K562 (cell line): ENCODE measurements around the gene SMPDL3B. TPM values are rescaled to one million over a fixed set of nuclear protein-coding genes. Genes with fewer than 3 reads are reported as not detected.
A peak's percentile ranks its signal among the peaks of the same experiment; 100 is the strongest.

Source experiments
- ATAC-seq: fragments of 200-7000 bp; cut with Tn5 transposase; 3 replicates; pipeline ENCODE4 v1.9.1; 2020; ENCODE audit warnings: moderate library complexity
- BruUV-seq: library from RNA; stranded (reverse); fragments of 400-500 nt; replicated peaks from 2 replicates; lab custom pipeline; 2021; lab: Mats Ljungman, UMichigan
- CTCF ChIA-PET: fragments of 300-600 bp; formaldehyde crosslinking; extraction: SDS; loops from one replicate; lab custom pipeline; 2021; ENCODE audit warnings: low intra/inter-chr PET ratio; lab: Yijun Ruan, JAX
- POLR2A ChIA-PET: fragments of 300-600, 350-650 bp; sonication (Branson Sonifier 250); formaldehyde crosslinking; extraction: SDS; loops from one replicate; lab custom pipeline; 2021; ENCODE audit warnings: antibody characterized with exemption, inconsistent platforms; lab: Yijun Ruan, JAX
- DNase-seq, 4 experiments: peaks; one replicate each; pipeline versions ENCODE4 v3.0.0 to v3.0.0-alpha.2; 2011 to 2018; ENCODE audit warnings: low spot score in 3 of 4, mixed read lengths in 3 of 4; ENCODE audit errors: extremely low read depth in 1 of 4
- FAIRE-seq: peaks from 2 replicates; lab custom pipeline; 2011; peaks lifted over from hg19 to GRCh38; lab: Jason Lieb, UNC
- H2AFZ ChIP-seq: 2 replicates; pipeline ENCODE4 v1.6.0; 2011; ENCODE audit warnings: low read depth, low read length, control low read depth, inconsistent platforms
- H3K27ac ChIP-seq: fragments of 200-600 bp; 3 replicates; pipeline ENCODE4 v1.8.0; 2011; ENCODE audit warnings: low read depth, mild to moderate bottlenecking, control low read depth, inconsistent platforms, low read length, moderate library complexity, mixed read lengths; ENCODE audit errors: extremely low read depth
- H3K27me3 ChIP-seq, 2 experiments: fragments of 300-600 bp in 1 of 2; 2 replicates in 1 of 2; 3 replicates in 1 of 2; pipeline versions ENCODE4 v1.6.0 to v1.8.0; 2011; ENCODE audit warnings: inconsistent platforms in 2 of 2, low read length in 2 of 2, mild to moderate bottlenecking in 1 of 2, mixed read lengths in 1 of 2, moderate library complexity in 1 of 2; ENCODE audit not compliant: control insufficient read depth in 2 of 2, insufficient read depth in 2 of 2
- H3K36me3 ChIP-seq: fragments of 300-600 bp; 3 replicates; pipeline ENCODE4 v1.8.0; 2011; ENCODE audit warnings: mild to moderate bottlenecking, low read length, inconsistent platforms; ENCODE audit not compliant: control insufficient read depth, insufficient read depth
- H3K4me1 ChIP-seq, 2 experiments: fragments of 200-600 bp in 1 of 2; replicated peaks in 1 of 2; 2 replicates in 1 of 2; 3 replicates in 1 of 2; pipeline versions ENCODE4 v1.5.1 to v1.8.0; 2011; ENCODE audit warnings: inconsistent platforms in 2 of 2, low read length in 2 of 2, mild to moderate bottlenecking in 1 of 2, mixed read lengths in 1 of 2, moderate library complexity in 1 of 2; ENCODE audit not compliant: control insufficient read depth in 2 of 2, insufficient read depth in 2 of 2
- H3K4me2 ChIP-seq: 2 replicates; pipeline ENCODE4 v1.6.1; 2011; ENCODE audit warnings: low read length, control low read depth, inconsistent platforms, mixed read lengths; ENCODE audit not compliant: insufficient read depth
- H3K4me3 ChIP-seq: fragments of 200-600 bp; sonication (generic), shearing (Covaris generic); 2 replicates; pipeline ENCODE4 v1.5.1; 2016; ENCODE audit warnings: control low read depth, inconsistent platforms
- H3K79me2 ChIP-seq: fragments of 200-600 bp; 3 replicates; pipeline ENCODE4 v1.8.0; 2011; ENCODE audit warnings: low read length, inconsistent platforms; ENCODE audit not compliant: control insufficient read depth, insufficient read depth
- H3K9ac ChIP-seq, 2 experiments: 2 replicates each; pipeline versions ENCODE4 v1.6.0 to v1.6.1; 2011; ENCODE audit warnings: low read depth in 2 of 2, low read length in 2 of 2, control low read depth in 1 of 2, inconsistent platforms in 1 of 2, mild to moderate bottlenecking in 1 of 2, mixed read lengths in 1 of 2; ENCODE audit not compliant: insufficient read depth in 1 of 2
- H3K9me1 ChIP-seq: one replicate; pipeline ENCODE4 v1.6.0; 2011; ENCODE audit warnings: inconsistent platforms, mild to moderate bottlenecking, low read length, moderate library complexity; ENCODE audit not compliant: control insufficient read depth, insufficient read depth
- H3K9me3 ChIP-seq: replicated peaks from 2 replicates; pipeline ENCODE4 v1.5.1; 2011; ENCODE audit warnings: low read depth, low read length, inconsistent platforms; ENCODE audit not compliant: control insufficient read depth, insufficient read depth
- H4K20me1 ChIP-seq: replicated peaks from 2 replicates; pipeline ENCODE4 v1.6.1; 2011; ENCODE audit warnings: low read length, inconsistent platforms, mixed read lengths; ENCODE audit not compliant: control insufficient read depth, insufficient read depth
- BCOR ChIP-seq: fragments of 450-650 bp; IDR thresholded peaks from 2 replicates; pipeline ENCODE4 v1.6.1; 2016
- CTCF ChIP-seq, 3 experiments: IDR thresholded peaks in 2 of 3; conservative IDR thresholded peaks in 1 of 3; 2 replicates each; pipeline ENCODE4 v1.5.1; 2011 to 2012; ENCODE audit warnings: low read length in 3 of 3, mild to moderate bottlenecking in 3 of 3, control low read depth in 2 of 3, improper control_type of control experiment in 1 of 3, inconsistent platforms in 1 of 3, low read depth in 1 of 3, mixed read lengths in 1 of 3, moderate library complexity in 1 of 3; ENCODE audit not compliant: insufficient read depth in 2 of 3
- CTCFL ChIP-seq: IDR thresholded peaks from 2 replicates; pipeline ENCODE4 v1.6.1; 2011; ENCODE audit warnings: borderline replicate concordance, low read depth, mild to moderate bottlenecking, moderate library complexity, low read length; ENCODE audit not compliant: insufficient read depth, poor library complexity, severe bottlenecking
- NR2C2 ChIP-seq, 2 experiments: fragments of 200-800 bp in 1 of 2; sonication (Bioruptor generic) in 1 of 2; sonication (generic) in 1 of 2; formaldehyde crosslinking in 1 of 2; IDR thresholded peaks; 2 replicates each; pipeline versions ENCODE4 v1.6.1 to v1.8.0; 2016 to 2022; ENCODE audit warnings: mild to moderate bottlenecking in 1 of 2, missing compliant biosample characterization in 1 of 2, missing genetic modification characterization in 1 of 2, missing genetic modification reagents in 1 of 2
- RAD21 ChIP-seq, 2 experiments: fragments of 250-450 bp in 1 of 2; fragments of 450-650 bp in 1 of 2; sonication (Bioruptor Pico) in 1 of 2; formaldehyde crosslinking in 1 of 2; IDR thresholded peaks in 1 of 2; conservative IDR thresholded peaks in 1 of 2; 2 replicates each; pipeline versions ENCODE4 v1.4.0 to v1.8.0; 2020 to 2022; ENCODE audit warnings: mild to moderate bottlenecking in 2 of 2, moderate library complexity in 1 of 2
- RBM25 ChIP-seq: fragments of 200-400 bp; formaldehyde crosslinking; IDR thresholded peaks from 2 replicates; pipeline ENCODE4 v1.6.1; 2018; ENCODE audit warnings: low read length, low read depth, moderate library complexity; ENCODE audit not compliant: severe bottlenecking
- SMARCA5 ChIP-seq: fragments of 450-650 bp; IDR thresholded peaks from 2 replicates; pipeline ENCODE4 v1.6.1; 2016
- ZBTB7A ChIP-seq: IDR thresholded peaks from 2 replicates; pipeline ENCODE4 v1.6.1; 2011; ENCODE audit warnings: low read depth, mild to moderate bottlenecking, low read length, moderate library complexity, borderline replicate concordance; ENCODE audit not compliant: control insufficient read depth
- ZFP1 ChIP-seq: fragments of 450-650 bp; formaldehyde crosslinking; IDR thresholded peaks from 2 replicates; pipeline ENCODE4 v1.4.0; 2020; ENCODE audit warnings: mild to moderate bottlenecking, mixed read lengths
- ZNF121 ChIP-seq: sonication (generic); formaldehyde crosslinking; conservative IDR thresholded peaks from 2 replicates; pipeline ENCODE4 v1.8.0; 2022; ENCODE audit warnings: missing genetic modification reagents
- ZNF444 ChIP-seq: fragments of 250-450 bp; sonication (Bioruptor Pico); IDR thresholded peaks from 2 replicates; pipeline ENCODE4 v1.4.0; 2020; ENCODE audit warnings: mild to moderate bottlenecking, moderate library complexity
- ZNF75A ChIP-seq: fragments of 450-650 bp; formaldehyde crosslinking; IDR thresholded peaks from 2 replicates; pipeline ENCODE4 v1.4.0; 2020; ENCODE audit warnings: mild to moderate bottlenecking
- WGBS: fragments of 100-300 bp; shearing (Covaris generic); methylation state at CpG from one replicate; pipeline ENCODE4 v1.1.6; 2016; ENCODE audit warnings: low coverage, mixed read lengths; ENCODE audit not compliant: insufficient coverage; ENCODE audit errors: missing lambda C conversion rate; 5-methylcytosine and 5-hydroxymethylcytosine counted together
- in situ Hi-C: fragments of 300-500 bp; cut with MboI; formaldehyde crosslinking; loops from 4 replicates; pipeline ENCODE4 v1.15.0; 2018; ENCODE audit warnings: inconsistent platforms, mixed read lengths
- intact Hi-C: fragments of 100-400 bp; cut with micrococcal nuclease; formaldehyde crosslinking; loops from 2 replicates; pipeline ENCODE4 v1.14.2; 2022
- polyA plus RNA-seq, 8 experiments: library from polyadenylated mRNA; depleted of rRNA in 4 of 8; stranded (reverse) in 5 of 8; unstranded in 3 of 8; fragments of >200 nt; fragmentation: Nextera tagmentation in 2 of 8; fragmentation: Illumina TruSeq in 1 of 8; extraction: Ambion mirVana in 2 of 8; extraction: Trizol in 1 of 8; gene quantifications; 2 replicates each; pipeline versions ENCODE4 v1.2.1 to v1.2.3, GENCODE V29; 2011 to 2014; ENCODE audit warnings: inconsistent platforms in 1 of 8, missing spikeins in 1 of 8
- total RNA-seq, 7 experiments: library from RNA; depleted of rRNA in 6 of 7; stranded (reverse); fragments of >200 nt in 6 of 7; fragmentation: Illumina TruSeq in 2 of 7; extraction: Trizol in 2 of 7; gene quantifications; 2 replicates each; pipeline versions ENCODE4 v1.2.1 to v1.2.3, GENCODE V29; 2011 to 2021; ENCODE audit warnings: low replicate concordance in 1 of 7

Gene SMPDL3B
- total and polyA plus RNA-seq, 9 of the 15 experiments (the other 6 are each of a cell fraction or from before 2014, with no cell fraction given) = 0.07 to 1.2 (median 0.73) TPM

GRCh38 chr1:27928216-27928954, 6.4 kb upstream of the SMPDL3B start:
- 55% methylated on average over 5 of the region's 5 CpGs for WGBS
- intact Hi-C loops = no loop called here
- FAIRE-seq = no peak
- Histone ChIP-seq H2AFZ (peak overlapping the region; percentile 23; the same call in 1 of the 2 replicates), H3K27ac (no peak overlapping the region)
- POLR2A ChIA-PET = interaction anchor here (0.9 to 1.1 kb wide), 3 partner anchors 8 to 720 kb away, joined by 3 read pairs; partner anchors contain the start of gene RNU11
- TF ChIP-seq ZNF121 (CRISPR knock-in tag) (peak; percentile 99), RBM25 (peak; percentile 76), ZBTB7A (peak; percentile 30; the same call in 1 of the 2 replicates), ZFP1 (CRISPR knock-in tag) (no peak), RAD21 (CRISPR knock-in tag; conservative IDR thresholded peaks at IDR 0.05 in 1 of 2, IDR thresholded peaks at IDR 0.05 in 1 of 2) (peak in 1 of 2 experiments; percentile 24; a peak in 1 of 4 replicates), BCOR (peak; percentile 62; the same call in 1 of the 2 replicates), ZNF444 (CRISPR knock-in tag) (no peak), CTCFL (no peak), CTCF (IDR thresholded peaks at IDR 0.05 in 2 of 3, conservative IDR thresholded peaks at IDR 0.05 in 1 of 3; ENCODE audit: insufficient read depth in 2 of 3, low read depth in 1 of 3, low read length in 3 of 3) (peak; percentile 34 to 40 (median 35); a peak in 4 of 6 replicates), NR2C2 (CRISPR knock-in tag; IDR thresholded peaks at IDR 0.05) (no peak), NR2C2 (tag; IDR thresholded peaks at IDR 0.05) (no peak), ZNF75A (no peak), SMARCA5 (no peak)
- TF ChIP-seq, all 486 proteins: peak for 6
- no peaks in the 10 kb centered on the region for H3K27me3 ChIP-seq
- no peak overlapping the region for H3K4me3 ChIP-seq
- no peaks in the 10 kb centered on the region for H3K79me2 ChIP-seq
- H3K9me3 ChIP-seq = no peaks in the 10 kb centered on the region
- H3K9me1 ChIP-seq = no peaks in the 10 kb centered on the region
- ATAC-seq (peak; percentile 69), DNase-seq (peak in 2 of 4 experiments; percentile 35 to 36)
- H3K36me3 ChIP-seq = no peaks in the 10 kb centered on the region
- H3K9ac ChIP-seq = no peak overlapping the region
- CTCF ChIA-PET = no interaction called here
- in situ Hi-C loops = no loop called here
- no TSS peak for BruUV-seq
- peaks cover 0 to 6% of the 10 kb centered on the region in 2 experiments; a peak in 3 of 5 replicates for H3K4me1 ChIP-seq
- H3K4me2 ChIP-seq = no peak overlapping the region
- no peaks in the 10 kb centered on the region for H4K20me1 ChIP-seq
